ENCODE measurements around the gene PCDHA13.

- TF ChIP-seq POLR2A (IDR thresholded peaks at IDR 0.05; ENCODE audit: low read depth) (no peak), CTCF (IDR thresholded peaks at IDR 0.05) (peak; percentile 24 to 51 (median 41)), POLR2AphosphoS5 (IDR thresholded peaks at IDR 0.05) (no peak), EP300 (IDR thresholded peaks at IDR 0.05) (no peak)
Observed at GRCh38 chr5:140882591-140882899, 621 bp downstream of the PCDHA13 start.
